K562 (cell line): Measurements from ENCODE around the gene PDE11A. TPM values are rescaled to one million over a fixed set of nuclear protein-coding genes. Genes with fewer than 3 reads are reported as not detected.

Source experiments
- BRD9 ChIP-seq: fragments of 450-650 bp; IDR thresholded peaks from 2 replicates; pipeline ENCODE4 v1.6.1; 2018; ENCODE audit warnings: low read depth; ENCODE audit not compliant: partially characterized antibody
- HEY1 ChIP-seq: fragments of 250-450 bp; sonication (Bioruptor Pico); IDR thresholded peaks from 2 replicates; pipeline ENCODE4 v1.5.0; 2020; ENCODE audit warnings: mild to moderate bottlenecking, moderate library complexity, borderline replicate concordance
- JUN ChIP-seq, 2 experiments: sonication (generic) in 1 of 2; formaldehyde crosslinking in 1 of 2; IDR thresholded peaks; 2 replicates each; pipeline versions ENCODE4 v1.6.1 to v1.8.0; 2012 to 2022; ENCODE audit warnings: borderline replicate concordance in 2 of 2, mild to moderate bottlenecking in 2 of 2, improper control_type of control experiment in 1 of 2, low read depth in 1 of 2, low read length in 1 of 2, missing genetic modification reagents in 1 of 2
- KDM2B ChIP-seq: fragments of 250-450 bp; sonication (Bioruptor Pico); IDR thresholded peaks from 2 replicates; pipeline ENCODE4 v1.8.0; 2021; ENCODE audit warnings: mild to moderate bottlenecking, moderate library complexity
- MAFK ChIP-seq: IDR thresholded peaks from 2 replicates; pipeline ENCODE4 v1.6.1; 2011; ENCODE audit warnings: low read length, improper control_type of control experiment
- MAZ ChIP-seq, 2 experiments: fragments of 450-650 bp in 1 of 2; sonication (generic) in 1 of 2; formaldehyde crosslinking; IDR thresholded peaks in 1 of 2; conservative IDR thresholded peaks in 1 of 2; 2 replicates each; pipeline versions ENCODE4 v1.4.0 to v1.5.0; 2020; ENCODE audit warnings: mild to moderate bottlenecking in 1 of 2, missing genetic modification reagents in 1 of 2
- MXI1 ChIP-seq: IDR thresholded peaks from 2 replicates; pipeline ENCODE4 v1.6.1; 2011; ENCODE audit warnings: low read depth, mild to moderate bottlenecking, improper control_type of control experiment, low read length
- NRF1 ChIP-seq, 2 experiments: fragments of 450-650 bp; IDR thresholded peaks in 1 of 2; conservative IDR thresholded peaks in 1 of 2; 2 replicates each; pipeline ENCODE4 v1.6.1; 2014; ENCODE audit warnings: mild to moderate bottlenecking in 2 of 2
- RFX7 ChIP-seq: fragments of 250-450 bp; sonication (Bioruptor Pico); IDR thresholded peaks from 2 replicates; pipeline ENCODE4 v1.5.1; 2021; ENCODE audit warnings: mild to moderate bottlenecking
- ZNF316 ChIP-seq: fragments of 450-650 bp; IDR thresholded peaks from 2 replicates; pipeline ENCODE4 v1.6.1; 2016
- polyA plus RNA-seq, 8 experiments: library from polyadenylated mRNA; depleted of rRNA in 4 of 8; stranded (reverse) in 5 of 8; unstranded in 3 of 8; fragments of >200 nt; fragmentation: Nextera tagmentation in 2 of 8; fragmentation: Illumina TruSeq in 1 of 8; extraction: Ambion mirVana in 2 of 8; extraction: Trizol in 1 of 8; gene quantifications; 2 replicates each; pipeline versions ENCODE4 v1.2.1 to v1.2.3, GENCODE V29; 2011 to 2014; ENCODE audit warnings: inconsistent platforms in 1 of 8, missing spikeins in 1 of 8
- total RNA-seq, 7 experiments: library from RNA; depleted of rRNA in 6 of 7; stranded (reverse); fragments of >200 nt in 6 of 7; fragmentation: Illumina TruSeq in 2 of 7; extraction: Trizol in 2 of 7; gene quantifications; 2 replicates each; pipeline versions ENCODE4 v1.2.1 to v1.2.3, GENCODE V29; 2011 to 2021; ENCODE audit warnings: low replicate concordance in 1 of 7
- TF ChIP-seq, protein P1 (sequence below): sonication (generic); IDR thresholded peaks from 2 replicates; pipeline ENCODE4 v1.6.1; 2016
- TF ChIP-seq, protein P2 (sequence below): fragments of 450-650 bp; IDR thresholded peaks from 2 replicates; pipeline ENCODE4 v1.6.1; 2016; ENCODE audit warnings: mild to moderate bottlenecking, moderate library complexity
- TF ChIP-seq, protein P3 (sequence below): fragments of 450-650 bp; IDR thresholded peaks from 2 replicates; pipeline ENCODE4 v1.6.1; 2016; ENCODE audit warnings: antibody characterized with exemption

PDE11A gene
- total and polyA plus RNA-seq, 9 of the 15 experiments (the other 6 are each of a cell fraction or from before 2014, with no cell fraction given): 3.2 to 22.1 (median 5.7) TPM

DNA sequence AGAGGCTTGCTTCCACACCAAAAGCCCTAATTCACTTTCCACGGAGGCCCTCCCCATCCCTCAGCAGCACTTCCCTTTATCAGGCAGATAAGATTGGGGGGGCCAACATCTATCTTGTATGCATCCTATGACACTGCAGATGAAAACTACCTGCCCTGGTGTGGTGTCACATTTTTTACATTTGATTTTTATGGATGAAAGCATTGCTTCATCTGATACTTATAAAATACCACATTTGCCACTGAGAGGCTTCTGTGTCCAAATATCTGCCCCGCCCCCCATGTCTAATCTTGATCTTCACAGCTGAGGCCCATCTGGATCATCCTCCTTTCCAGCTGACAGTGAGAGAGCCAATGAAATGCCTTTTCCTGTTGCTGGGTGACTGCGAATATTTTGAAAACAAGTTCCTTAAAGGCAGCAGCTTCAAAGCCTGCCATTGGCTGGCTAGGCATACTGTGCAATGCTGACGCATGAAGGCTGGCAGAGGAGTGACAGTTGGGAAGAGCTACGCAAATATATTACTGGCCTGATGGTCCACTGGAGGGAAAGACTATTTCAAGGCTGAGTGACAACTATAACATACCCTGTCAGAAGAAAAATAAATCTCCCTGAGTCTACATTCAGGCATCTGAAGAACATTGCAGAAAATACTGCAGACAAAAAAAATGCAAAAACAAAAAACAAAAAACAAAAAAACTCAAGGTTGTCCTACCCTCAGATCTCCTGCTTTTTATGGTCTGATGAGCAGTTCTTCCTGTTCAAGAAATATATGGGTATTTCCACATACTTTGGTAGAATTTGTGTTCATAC, 318.7 kb downstream of the PDE11A start (continued):
- TF ChIP-seq, protein P1, sequence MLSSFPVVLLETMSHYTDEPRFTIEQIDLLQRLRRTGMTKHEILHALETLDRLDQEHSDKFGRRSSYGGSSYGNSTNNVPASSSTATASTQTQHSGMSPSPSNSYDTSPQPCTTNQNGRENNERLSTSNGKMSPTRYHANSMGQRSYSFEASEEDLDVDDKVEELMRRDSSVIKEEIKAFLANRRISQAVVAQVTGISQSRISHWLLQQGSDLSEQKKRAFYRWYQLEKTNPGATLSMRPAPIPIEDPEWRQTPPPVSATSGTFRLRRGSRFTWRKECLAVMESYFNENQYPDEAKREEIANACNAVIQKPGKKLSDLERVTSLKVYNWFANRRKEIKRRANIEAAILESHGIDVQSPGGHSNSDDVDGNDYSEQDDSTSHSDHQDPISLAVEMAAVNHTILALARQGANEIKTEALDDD: no peak
- TF ChIP-seq MAZ (CRISPR knock-in tag; conservative IDR thresholded peaks at IDR 0.05 in 1 of 2, IDR thresholded peaks at IDR 0.05 in 1 of 2) (peak in 1 of 2 experiments; percentile 38; a peak in 1 of 4 replicates), MAFK (peak; percentile 51), BRD9 (peak; percentile 25), ZNF316 (peak; percentile 66), NRF1 (conservative IDR thresholded peaks at IDR 0.05 in 1 of 2, IDR thresholded peaks at IDR 0.05 in 1 of 2) (peak; percentile 73 to 75), HEY1 (0 out of 2 replicates have a peak, but pooled peaks have one; percentile 15), JUN (IDR thresholded peaks at IDR 0.05; ENCODE audit: borderline replicate concordance, low read depth, low read length) (peak; percentile 46; the same call in 1 of the 2 replicates), JUN (CRISPR knock-in tag; IDR thresholded peaks at IDR 0.05; ENCODE audit: borderline replicate concordance) (no peak), RFX7 (CRISPR knock-in tag) (peak; percentile 64; the same call in 1 of the 2 replicates), KDM2B (CRISPR knock-in tag) (no peak), MXI1 (peak; percentile 84)
- TF ChIP-seq, protein P2, sequence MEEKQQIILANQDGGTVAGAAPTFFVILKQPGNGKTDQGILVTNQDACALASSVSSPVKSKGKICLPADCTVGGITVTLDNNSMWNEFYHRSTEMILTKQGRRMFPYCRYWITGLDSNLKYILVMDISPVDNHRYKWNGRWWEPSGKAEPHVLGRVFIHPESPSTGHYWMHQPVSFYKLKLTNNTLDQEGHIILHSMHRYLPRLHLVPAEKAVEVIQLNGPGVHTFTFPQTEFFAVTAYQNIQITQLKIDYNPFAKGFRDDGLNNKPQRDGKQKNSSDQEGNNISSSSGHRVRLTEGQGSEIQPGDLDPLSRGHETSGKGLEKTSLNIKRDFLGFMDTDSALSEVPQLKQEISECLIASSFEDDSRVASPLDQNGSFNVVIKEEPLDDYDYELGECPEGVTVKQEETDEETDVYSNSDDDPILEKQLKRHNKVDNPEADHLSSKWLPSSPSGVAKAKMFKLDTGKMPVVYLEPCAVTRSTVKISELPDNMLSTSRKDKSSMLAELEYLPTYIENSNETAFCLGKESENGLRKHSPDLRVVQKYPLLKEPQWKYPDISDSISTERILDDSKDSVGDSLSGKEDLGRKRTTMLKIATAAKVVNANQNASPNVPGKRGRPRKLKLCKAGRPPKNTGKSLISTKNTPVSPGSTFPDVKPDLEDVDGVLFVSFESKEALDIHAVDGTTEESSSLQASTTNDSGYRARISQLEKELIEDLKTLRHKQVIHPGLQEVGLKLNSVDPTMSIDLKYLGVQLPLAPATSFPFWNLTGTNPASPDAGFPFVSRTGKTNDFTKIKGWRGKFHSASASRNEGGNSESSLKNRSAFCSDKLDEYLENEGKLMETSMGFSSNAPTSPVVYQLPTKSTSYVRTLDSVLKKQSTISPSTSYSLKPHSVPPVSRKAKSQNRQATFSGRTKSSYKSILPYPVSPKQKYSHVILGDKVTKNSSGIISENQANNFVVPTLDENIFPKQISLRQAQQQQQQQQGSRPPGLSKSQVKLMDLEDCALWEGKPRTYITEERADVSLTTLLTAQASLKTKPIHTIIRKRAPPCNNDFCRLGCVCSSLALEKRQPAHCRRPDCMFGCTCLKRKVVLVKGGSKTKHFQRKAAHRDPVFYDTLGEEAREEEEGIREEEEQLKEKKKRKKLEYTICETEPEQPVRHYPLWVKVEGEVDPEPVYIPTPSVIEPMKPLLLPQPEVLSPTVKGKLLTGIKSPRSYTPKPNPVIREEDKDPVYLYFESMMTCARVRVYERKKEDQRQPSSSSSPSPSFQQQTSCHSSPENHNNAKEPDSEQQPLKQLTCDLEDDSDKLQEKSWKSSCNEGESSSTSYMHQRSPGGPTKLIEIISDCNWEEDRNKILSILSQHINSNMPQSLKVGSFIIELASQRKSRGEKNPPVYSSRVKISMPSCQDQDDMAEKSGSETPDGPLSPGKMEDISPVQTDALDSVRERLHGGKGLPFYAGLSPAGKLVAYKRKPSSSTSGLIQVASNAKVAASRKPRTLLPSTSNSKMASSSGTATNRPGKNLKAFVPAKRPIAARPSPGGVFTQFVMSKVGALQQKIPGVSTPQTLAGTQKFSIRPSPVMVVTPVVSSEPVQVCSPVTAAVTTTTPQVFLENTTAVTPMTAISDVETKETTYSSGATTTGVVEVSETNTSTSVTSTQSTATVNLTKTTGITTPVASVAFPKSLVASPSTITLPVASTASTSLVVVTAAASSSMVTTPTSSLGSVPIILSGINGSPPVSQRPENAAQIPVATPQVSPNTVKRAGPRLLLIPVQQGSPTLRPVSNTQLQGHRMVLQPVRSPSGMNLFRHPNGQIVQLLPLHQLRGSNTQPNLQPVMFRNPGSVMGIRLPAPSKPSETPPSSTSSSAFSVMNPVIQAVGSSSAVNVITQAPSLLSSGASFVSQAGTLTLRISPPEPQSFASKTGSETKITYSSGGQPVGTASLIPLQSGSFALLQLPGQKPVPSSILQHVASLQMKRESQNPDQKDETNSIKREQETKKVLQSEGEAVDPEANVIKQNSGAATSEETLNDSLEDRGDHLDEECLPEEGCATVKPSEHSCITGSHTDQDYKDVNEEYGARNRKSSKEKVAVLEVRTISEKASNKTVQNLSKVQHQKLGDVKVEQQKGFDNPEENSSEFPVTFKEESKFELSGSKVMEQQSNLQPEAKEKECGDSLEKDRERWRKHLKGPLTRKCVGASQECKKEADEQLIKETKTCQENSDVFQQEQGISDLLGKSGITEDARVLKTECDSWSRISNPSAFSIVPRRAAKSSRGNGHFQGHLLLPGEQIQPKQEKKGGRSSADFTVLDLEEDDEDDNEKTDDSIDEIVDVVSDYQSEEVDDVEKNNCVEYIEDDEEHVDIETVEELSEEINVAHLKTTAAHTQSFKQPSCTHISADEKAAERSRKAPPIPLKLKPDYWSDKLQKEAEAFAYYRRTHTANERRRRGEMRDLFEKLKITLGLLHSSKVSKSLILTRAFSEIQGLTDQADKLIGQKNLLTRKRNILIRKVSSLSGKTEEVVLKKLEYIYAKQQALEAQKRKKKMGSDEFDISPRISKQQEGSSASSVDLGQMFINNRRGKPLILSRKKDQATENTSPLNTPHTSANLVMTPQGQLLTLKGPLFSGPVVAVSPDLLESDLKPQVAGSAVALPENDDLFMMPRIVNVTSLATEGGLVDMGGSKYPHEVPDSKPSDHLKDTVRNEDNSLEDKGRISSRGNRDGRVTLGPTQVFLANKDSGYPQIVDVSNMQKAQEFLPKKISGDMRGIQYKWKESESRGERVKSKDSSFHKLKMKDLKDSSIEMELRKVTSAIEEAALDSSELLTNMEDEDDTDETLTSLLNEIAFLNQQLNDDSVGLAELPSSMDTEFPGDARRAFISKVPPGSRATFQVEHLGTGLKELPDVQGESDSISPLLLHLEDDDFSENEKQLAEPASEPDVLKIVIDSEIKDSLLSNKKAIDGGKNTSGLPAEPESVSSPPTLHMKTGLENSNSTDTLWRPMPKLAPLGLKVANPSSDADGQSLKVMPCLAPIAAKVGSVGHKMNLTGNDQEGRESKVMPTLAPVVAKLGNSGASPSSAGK: peak; percentile 20; the same call in 1 of the 2 replicates
- TF ChIP-seq, protein P3, sequence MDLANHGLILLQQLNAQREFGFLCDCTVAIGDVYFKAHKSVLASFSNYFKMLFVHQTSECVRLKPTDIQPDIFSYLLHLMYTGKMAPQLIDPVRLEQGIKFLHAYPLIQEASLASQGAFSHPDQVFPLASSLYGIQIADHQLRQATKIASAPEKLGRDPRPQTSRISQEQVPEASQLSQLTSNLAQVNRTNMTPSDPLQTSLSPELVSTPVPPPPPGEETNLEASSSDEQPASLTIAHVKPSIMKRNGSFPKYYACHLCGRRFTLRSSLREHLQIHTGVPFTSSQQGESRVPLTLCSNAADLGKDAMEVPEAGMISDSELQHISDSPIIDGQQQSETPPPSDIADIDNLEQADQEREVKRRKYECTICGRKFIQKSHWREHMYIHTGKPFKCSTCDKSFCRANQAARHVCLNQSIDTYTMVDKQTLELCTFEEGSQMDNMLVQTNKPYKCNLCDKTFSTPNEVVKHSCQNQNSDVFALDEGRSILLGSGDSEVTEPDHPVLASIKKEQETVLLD: no peak
